SK-N-SH (cell line): ENCODE results near the gene SLC25A46. TPM values are rescaled to one million over a fixed set of nuclear protein-coding genes. Genes with fewer than 3 reads are reported as not detected.

Source experiments
- CTCF ChIA-PET: fragments of 300-600, 350-600 bp; formaldehyde crosslinking; extraction: SDS; loops from one replicate; lab custom pipeline; 2021; lab: Yijun Ruan, JAX
- POLR2A ChIA-PET: fragments of 350-600 bp; sonication (Branson Sonifier 250); formaldehyde crosslinking; extraction: SDS; loops from one replicate; lab custom pipeline; 2020; ENCODE audit warnings: antibody characterized with exemption, inconsistent platforms; lab: Yijun Ruan, JAX
- DNase-seq: peaks from one replicate; pipeline ENCODE4 v3.0.0; 2012
- H2AFZ ChIP-seq: fragments of 200-600 bp; sonication (generic); 2 replicates; pipeline ENCODE4 v1.8.1; 2016; ENCODE audit warnings: antibody characterized with exemption, mild to moderate bottlenecking, low read depth
- H3F3A ChIP-seq: fragments of 200-600 bp; sonication (generic); replicated peaks from 2 replicates; pipeline ENCODE3; 2016; ENCODE audit warnings: antibody characterized with exemption, mild to moderate bottlenecking; ENCODE audit not compliant: insufficient read depth
- H3K27ac ChIP-seq, 2 experiments: fragments of 200-500 bp in 1 of 2; fragments of 200-600 bp in 1 of 2; sonication (Bioruptor generic) in 1 of 2; sonication (generic), shearing (Covaris generic) in 1 of 2; 2 replicates each; pipeline versions ENCODE4 v1.5.1 to v1.6.1; 2014 to 2016; ENCODE audit warnings: low read depth in 2 of 2, inconsistent platforms in 1 of 2, low read length in 1 of 2, mild to moderate bottlenecking in 1 of 2, mixed read lengths in 1 of 2
- H3K27me3 ChIP-seq: fragments of 200-600 bp; sonication (generic), shearing (Covaris generic); 2 replicates; pipeline ENCODE4 v1.6.1; 2016; ENCODE audit warnings: mixed run types; ENCODE audit not compliant: insufficient read depth
- H3K36me3 ChIP-seq, 2 experiments: fragments of 200-500 bp in 1 of 2; fragments of 200-600 bp in 1 of 2; sonication (Bioruptor generic) in 1 of 2; sonication (generic) in 1 of 2; replicated peaks in 1 of 2; 2 replicates each; pipeline versions ENCODE3 to v1.5.1; 2014 to 2016; ENCODE audit warnings: low read length in 1 of 2, mild to moderate bottlenecking in 1 of 2; ENCODE audit not compliant: insufficient read depth in 2 of 2, control insufficient read depth in 1 of 2
- H3K4me1 ChIP-seq, 2 experiments: fragments of 200-500 bp in 1 of 2; fragments of 200-600 bp in 1 of 2; sonication (Bioruptor generic) in 1 of 2; sonication (generic), shearing (Covaris generic) in 1 of 2; 2 replicates each; pipeline versions ENCODE4 v1.5.1 to v1.6.1; 2014 to 2016; ENCODE audit warnings: low read depth in 1 of 2, low read length in 1 of 2, mixed run types in 1 of 2; ENCODE audit not compliant: insufficient read depth in 2 of 2, control insufficient read depth in 1 of 2
- H3K4me2 ChIP-seq: fragments of 200-600 bp; sonication (generic), shearing (Covaris generic); 2 replicates; pipeline ENCODE4 v1.6.1; 2017; ENCODE audit warnings: mixed run types
- H3K4me3 ChIP-seq, 2 experiments: fragments of 200-500 bp in 1 of 2; fragments of 200-600 bp in 1 of 2; sonication (Bioruptor generic) in 1 of 2; sonication (generic), shearing (Covaris generic) in 1 of 2; 2 replicates each; pipeline versions ENCODE4 v1.5.1 to v1.8.1; 2014 to 2016; ENCODE audit warnings: low read depth in 2 of 2, inconsistent platforms in 1 of 2, low read length in 1 of 2, mild to moderate bottlenecking in 1 of 2, mixed read lengths in 1 of 2, moderate library complexity in 1 of 2
- H3K79me2 ChIP-seq: fragments of 200-600 bp; sonication (generic); 2 replicates; pipeline ENCODE4 v1.8.1; 2017; ENCODE audit warnings: mild to moderate bottlenecking; ENCODE audit not compliant: insufficient read depth
- H3K9ac ChIP-seq: fragments of 200-600 bp; sonication (generic); 2 replicates; pipeline ENCODE4 v1.6.1; 2017; ENCODE audit warnings: mixed run types
- H3K9me2 ChIP-seq: fragments of 200-600 bp; sonication (generic); 2 replicates; pipeline ENCODE4 v1.6.1; 2017; ENCODE audit warnings: mixed run types
- H3K9me3 ChIP-seq: fragments of 200-600 bp; sonication (generic); 2 replicates; pipeline ENCODE4 v1.6.1; 2017; ENCODE audit warnings: mixed run types, mild to moderate bottlenecking, moderate library complexity
- H4K20me1 ChIP-seq: fragments of 200-600 bp; sonication (generic); 2 replicates; pipeline ENCODE4 v1.6.1; 2017; ENCODE audit warnings: mild to moderate bottlenecking, mixed run types; ENCODE audit not compliant: insufficient read depth
- CTCF ChIP-seq: fragments of 200-600 bp; sonication (generic); IDR thresholded peaks from 2 replicates; pipeline ENCODE4 v1.6.1; 2017; ENCODE audit warnings: antibody characterized with exemption, mild to moderate bottlenecking, moderate library complexity
- EP300 ChIP-seq, 2 experiments: IDR thresholded peaks; 2 replicates each; pipeline versions ENCODE4 v1.4.0 to v1.6.1; 2012; ENCODE audit warnings: borderline replicate concordance in 1 of 2, low read depth in 1 of 2, low read length in 1 of 2
- FOSL2 ChIP-seq: IDR thresholded peaks from 2 replicates; pipeline ENCODE4 v1.4.0; 2012; ENCODE audit warnings: low read depth, mild to moderate bottlenecking, moderate library complexity, borderline replicate concordance
- FOXJ3 ChIP-seq: sonication (generic); formaldehyde crosslinking; IDR thresholded peaks from 2 replicates; pipeline ENCODE4 v1.5.1; 2020; ENCODE audit warnings: mild to moderate bottlenecking, missing genetic modification reagents
- GATA2 ChIP-seq: sonication (generic); formaldehyde crosslinking; IDR thresholded peaks from 2 replicates; pipeline ENCODE4 v1.5.0; 2020; ENCODE audit warnings: mild to moderate bottlenecking, missing genetic modification reagents
- IRF3 ChIP-seq: fragments of 150-350 bp; IDR thresholded peaks from 2 replicates; pipeline ENCODE4 v1.6.1; 2016; ENCODE audit warnings: mild to moderate bottlenecking, low read depth, low read length
- JUND ChIP-seq: IDR thresholded peaks from 2 replicates; pipeline ENCODE4 v1.4.0; 2012
- NFIC ChIP-seq: IDR thresholded peaks from 2 replicates; pipeline ENCODE4 v1.4.0; 2012; ENCODE audit warnings: borderline replicate concordance
- PBX3 ChIP-seq: IDR thresholded peaks from 2 replicates; pipeline ENCODE4; 2012
- POLR2AphosphoS5 ChIP-seq: IDR thresholded peaks from 2 replicates; pipeline ENCODE4 v1.6.1; 2012; ENCODE audit warnings: low read depth, low read length
- TAF1 ChIP-seq: IDR thresholded peaks from 2 replicates; pipeline ENCODE4 v1.6.1; 2012; ENCODE audit warnings: low read depth, mild to moderate bottlenecking, low read length, moderate library complexity, borderline replicate concordance
- WGBS: methylation state at CpG from one replicate; pipeline ENCODE4 v1.1.6; 2017; ENCODE audit warnings: low lambda C conversion rate; 5-methylcytosine and 5-hydroxymethylcytosine counted together
- polyA plus RNA-seq, 3 experiments: library from polyadenylated mRNA; depleted of rRNA; stranded (reverse); fragments of >200 nt; gene quantifications; 2 replicates each; pipeline ENCODE4 v1.2.3, GENCODE V29; 2012
- TF ChIP-seq, protein P1 (sequence below): IDR thresholded peaks from 2 replicates; pipeline ENCODE4 v1.4.0; 2012; ENCODE audit warnings: low read depth, borderline replicate concordance

Gene SLC25A46
- polyA plus RNA-seq, 1 of the 3 experiments (the other 2 are of a cell fraction) = 15.7 TPM

DNA sequence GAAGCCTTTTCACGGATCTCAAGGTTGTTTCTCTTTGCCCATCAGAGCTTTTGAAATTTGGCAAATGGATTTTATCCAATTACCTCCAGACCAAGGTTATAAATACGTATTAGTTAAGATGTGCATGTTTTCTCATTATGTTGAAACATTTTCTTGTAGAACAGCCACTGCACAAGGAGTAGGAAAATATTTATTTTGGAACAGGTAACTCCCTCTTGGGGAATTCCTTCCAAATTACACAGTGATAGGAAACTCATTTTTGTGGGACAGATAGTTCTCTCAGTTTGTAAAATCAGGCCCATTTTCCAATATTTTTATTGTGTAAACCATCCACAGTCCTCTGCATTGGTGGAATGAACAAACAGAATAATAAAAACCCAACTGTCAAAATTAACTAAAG, 35.3 kb upstream of the SLC25A46 start:
- Histone ChIP-seq H3K79me2 (no peaks in the 10 kb centered on the region), H3F3A (no peaks in the 10 kb centered on the region), H2AFZ (no peak overlapping the region), H3K4me2 (no peak overlapping the region), H3K27me3 (no peaks in the 10 kb centered on the region), H4K20me1 (no peaks in the 10 kb centered on the region), H3K9ac (no peak overlapping the region), H3K4me1 (no peaks in the 10 kb centered on the region), H3K27ac (no peak overlapping the region), H3K9me2 (no peaks in the 10 kb centered on the region), H3K4me3 (no peak overlapping the region), H3K36me3 (no peaks in the 10 kb centered on the region), H3K9me3 (no peaks in the 10 kb centered on the region)
- WGBS = 43% methylated on average over 2 of the region's 2 CpGs
- no peak for TF ChIP-seq POLR2AphosphoS5
- no peak for TF ChIP-seq CTCF
- no peak for TF ChIP-seq JUND
- TF ChIP-seq IRF3 = no peak
- TF ChIP-seq TAF1 = no peak
- TF ChIP-seq FOSL2 = no peak
- TF ChIP-seq EP300 (IDR thresholded peaks at IDR 0.05; ENCODE audit: borderline replicate concordance in 1 of 2, low read depth in 1 of 2, low read length in 1 of 2) = no peak
- no peak for TF ChIP-seq PBX3
- TF ChIP-seq, protein P1, sequence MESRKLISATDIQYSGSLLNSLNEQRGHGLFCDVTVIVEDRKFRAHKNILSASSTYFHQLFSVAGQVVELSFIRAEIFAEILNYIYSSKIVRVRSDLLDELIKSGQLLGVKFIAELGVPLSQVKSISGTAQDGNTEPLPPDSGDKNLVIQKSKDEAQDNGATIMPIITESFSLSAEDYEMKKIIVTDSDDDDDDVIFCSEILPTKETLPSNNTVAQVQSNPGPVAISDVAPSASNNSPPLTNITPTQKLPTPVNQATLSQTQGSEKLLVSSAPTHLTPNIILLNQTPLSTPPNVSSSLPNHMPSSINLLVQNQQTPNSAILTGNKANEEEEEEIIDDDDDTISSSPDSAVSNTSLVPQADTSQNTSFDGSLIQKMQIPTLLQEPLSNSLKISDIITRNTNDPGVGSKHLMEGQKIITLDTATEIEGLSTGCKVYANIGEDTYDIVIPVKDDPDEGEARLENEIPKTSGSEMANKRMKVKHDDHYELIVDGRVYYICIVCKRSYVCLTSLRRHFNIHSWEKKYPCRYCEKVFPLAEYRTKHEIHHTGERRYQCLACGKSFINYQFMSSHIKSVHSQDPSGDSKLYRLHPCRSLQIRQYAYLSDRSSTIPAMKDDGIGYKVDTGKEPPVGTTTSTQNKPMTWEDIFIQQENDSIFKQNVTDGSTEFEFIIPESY = no peak
- TF ChIP-seq GATA2 = no peak
- no peak for TF ChIP-seq NFIC
- TF ChIP-seq FOXJ3 = no peak
- DNase-seq = no peak
- CTCF ChIA-PET = no interaction called here
- POLR2A ChIA-PET = no interaction called here

GRCh38 chr5:110705349-110705748, 33.5 kb upstream of the SLC25A46 start:
- no peaks in the 10 kb centered on the region for H3K79me2 ChIP-seq
- H3K9me2 ChIP-seq = peaks cover 4% of the 10 kb centered on the region; the same call in 1 of the 2 replicates
- no peak overlapping the region for H3K9ac ChIP-seq
- H3K4me2 ChIP-seq = no peak overlapping the region
- no peaks in the 10 kb centered on the region for H3F3A ChIP-seq
- POLR2A ChIA-PET = no interaction called here
- no peak for TF ChIP-seq GATA2
- no peak for DNase-seq
- H3K4me3 ChIP-seq = no peak overlapping the region
- no peaks in the 10 kb centered on the region for H3K4me1 ChIP-seq
- CTCF ChIA-PET = no interaction called here
- no peak overlapping the region for H3K27ac ChIP-seq
- no peaks in the 10 kb centered on the region for H3K36me3 ChIP-seq
- H2AFZ ChIP-seq = no peak overlapping the region
- H3K9me3 ChIP-seq = no peaks in the 10 kb centered on the region
- H3K27me3 ChIP-seq = no peaks in the 10 kb centered on the region
- H4K20me1 ChIP-seq = no peaks in the 10 kb centered on the region
